GM12891 (cell line): ENCODE results near the gene HOMER2.
A peak's percentile ranks its signal among the peaks of the same experiment; 100 is the strongest.
"Not testable (repeated sequence)": the region's sequence is repeated elsewhere in the genome, so short reads cannot be mapped to it uniquely, and the experiment has no call there.

Experiments used
- DNase-seq: peaks from one replicate; pipeline ENCODE4 v3.0.0; 2011; ENCODE audit warnings: low spot score; ENCODE audit not compliant: insufficient read length
- FAIRE-seq: peaks from 2 replicates; lab custom pipeline; 2011; peaks lifted over from hg19 to GRCh38; lab: Jason Lieb, UNC
- PAX5 ChIP-seq: IDR thresholded peaks from 2 replicates; pipeline ENCODE4 v1.6.1; 2011; ENCODE audit warnings: low read length, moderate library complexity, mild to moderate bottlenecking; ENCODE audit not compliant: insufficient read depth, severe bottlenecking
- POLR2A ChIP-seq: IDR thresholded peaks from 2 replicates; pipeline ENCODE4 v1.6.1; 2011; ENCODE audit warnings: low read depth, low read length, control low read depth
- POLR2AphosphoS5 ChIP-seq: IDR thresholded peaks from 2 replicates; pipeline ENCODE4 v1.6.1; 2011; ENCODE audit warnings: low read depth, low read length, control low read depth
- POU2F2 ChIP-seq: IDR thresholded peaks from 2 replicates; pipeline ENCODE4 v1.6.1; 2011; ENCODE audit warnings: low read depth, mild to moderate bottlenecking, control low read depth, low read length, moderate library complexity
- SPI1 ChIP-seq: IDR thresholded peaks from 2 replicates; pipeline ENCODE4 v1.6.1; 2011; ENCODE audit warnings: low read depth, low read length, control low read depth
- TAF1 ChIP-seq: IDR thresholded peaks from 2 replicates; pipeline ENCODE4 v1.6.1; 2011; ENCODE audit warnings: low read depth, low read length, control low read depth

Gene HOMER2

GRCh38 chr15:82945326-82945725 is 7.2 kb downstream of the HOMER2 start:
- TF ChIP-seq SPI1 (peak; percentile 36; the same call in 1 of the 2 replicates), POLR2AphosphoS5 (no peak), TAF1 (no peak), PAX5 (no peak), POU2F2 (no peak), POLR2A (no peak)
- no peak for DNase-seq
- FAIRE-seq = no peak

- no peak for DNase-seq
- TF ChIP-seq TAF1 (no peak), POLR2AphosphoS5 (no peak), SPI1 (no peak), POU2F2 (no peak), POLR2A (no peak), PAX5 (no peak)
- no peak for FAIRE-seq
Observed at GRCh38 chr15:82944821-82945220, 7.7 kb downstream of the HOMER2 start.

GRCh38 chr15:82944056-82944455 is 8.5 kb downstream of the HOMER2 start:
- no peak for FAIRE-seq
- no peak for DNase-seq

GRCh38 chr15:82943176-82943575 is 9.3 kb downstream of the HOMER2 start:
- no peak for DNase-seq
- no peak for TF ChIP-seq POU2F2
- TF ChIP-seq PAX5 = no peak
- TF ChIP-seq TAF1 = no peak
- no peak for TF ChIP-seq POLR2A
- no peak for TF ChIP-seq SPI1
- no peak for TF ChIP-seq POLR2AphosphoS5

More at GRCh38 chr15:82944056-82944455, 8.5 kb downstream of the HOMER2 start:
- TF ChIP-seq POU2F2 = no peak
- no peak for TF ChIP-seq POLR2A
- no peak for TF ChIP-seq PAX5
- TF ChIP-seq POLR2AphosphoS5 = no peak
- TF ChIP-seq SPI1 = no peak
- TF ChIP-seq TAF1 = no peak

GRCh38 chr15:82942691-82943090 is 9.8 kb downstream of the HOMER2 start:
- no peak for TF ChIP-seq POLR2A
- no peak for TF ChIP-seq POU2F2
- no peak for TF ChIP-seq TAF1
- no peak for TF ChIP-seq SPI1
- no peak for TF ChIP-seq POLR2AphosphoS5
- TF ChIP-seq PAX5 = no peak
- DNase-seq = no peak
- FAIRE-seq = no peak

More at GRCh38 chr15:82943176-82943575, 9.3 kb downstream of the HOMER2 start:
- no peak for FAIRE-seq

- not testable (repeated sequence) for FAIRE-seq, DNase-seq
Observed at GRCh38 chr15:82939678-82940077, 12.8 kb downstream of the HOMER2 start.

GRCh38 chr15:82937712-82938058 is 14.8 kb downstream of the HOMER2 start:
- FAIRE-seq (no peak), DNase-seq (no peak)
- TF ChIP-seq TAF1 = no peak
- TF ChIP-seq PAX5 = no peak
- TF ChIP-seq POU2F2 = no peak
- no peak for TF ChIP-seq POLR2A
- TF ChIP-seq POLR2AphosphoS5 = no peak
- TF ChIP-seq SPI1 = no peak

GRCh38 chr15:82936966-82937711 is 15.4 kb downstream of the HOMER2 start:
- FAIRE-seq (no peak), DNase-seq (no peak)
- TF ChIP-seq SPI1 = no peak
- TF ChIP-seq POLR2A = no peak
- TF ChIP-seq POU2F2 = no peak
- no peak for TF ChIP-seq POLR2AphosphoS5
- no peak for TF ChIP-seq PAX5
- no peak for TF ChIP-seq TAF1

GRCh38 chr15:82935382-82935781 is 17.1 kb downstream of the HOMER2 start:
- FAIRE-seq (no peak), DNase-seq (no peak)
- TF ChIP-seq POLR2AphosphoS5 (no peak), TAF1 (no peak), POU2F2 (no peak), SPI1 (no peak), PAX5 (no peak), POLR2A (no peak)
